CD4-positive, alpha-beta T cell treated with Interferon alpha-2 for 1 hour (primary cell): ENCODE data around the gene EPS8L2.

Experiments
- DNase-seq, 2 donors: peaks; one replicate each; pipeline ENCODE4 v3.0.0-alpha.2; 2020 to 2022

Gene EPS8L2

DNA sequence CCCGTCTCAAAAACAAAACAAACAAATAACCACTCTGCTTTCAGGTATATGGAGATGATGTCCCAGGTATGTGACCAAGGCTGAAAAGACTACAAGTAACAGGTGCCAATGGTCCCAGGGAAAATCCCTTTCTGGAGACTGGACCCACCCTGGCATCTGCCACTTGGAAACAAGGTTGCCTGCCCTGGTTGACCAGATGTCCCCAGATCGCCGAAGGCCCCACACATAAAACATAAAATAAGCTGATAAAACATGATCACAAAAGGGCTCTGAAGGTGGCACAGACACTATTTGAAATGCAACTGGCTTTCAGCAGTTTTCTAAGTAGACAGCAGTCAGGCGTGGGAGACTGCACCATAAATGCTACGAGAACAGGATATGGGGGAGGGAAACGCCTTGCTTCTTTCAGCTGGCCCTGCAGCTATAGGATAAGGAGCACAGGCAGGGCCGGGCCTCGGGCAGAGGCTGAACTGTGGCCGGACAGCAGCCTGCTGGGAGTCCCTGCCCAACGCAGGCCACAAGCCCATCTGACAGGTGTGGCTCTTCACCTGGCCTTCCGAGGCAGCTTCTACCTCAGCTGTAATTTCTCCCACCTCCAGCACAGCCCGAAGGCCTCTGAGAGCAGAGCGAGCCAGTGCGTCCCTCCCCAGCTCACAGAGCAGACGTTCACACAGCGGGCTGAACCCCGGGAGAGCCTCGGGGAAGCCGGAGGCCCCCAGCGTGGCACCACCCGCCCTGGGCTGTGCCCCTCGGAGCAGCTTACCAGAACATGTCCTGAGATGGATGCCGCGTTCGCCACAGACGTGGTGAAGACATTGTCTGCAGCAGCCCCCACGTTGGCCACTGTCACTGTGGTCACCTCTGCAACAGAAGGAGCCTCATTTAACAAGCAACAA, 15.0 kb upstream of the EPS8L2 start:
- no peak for DNase-seq

DNA sequence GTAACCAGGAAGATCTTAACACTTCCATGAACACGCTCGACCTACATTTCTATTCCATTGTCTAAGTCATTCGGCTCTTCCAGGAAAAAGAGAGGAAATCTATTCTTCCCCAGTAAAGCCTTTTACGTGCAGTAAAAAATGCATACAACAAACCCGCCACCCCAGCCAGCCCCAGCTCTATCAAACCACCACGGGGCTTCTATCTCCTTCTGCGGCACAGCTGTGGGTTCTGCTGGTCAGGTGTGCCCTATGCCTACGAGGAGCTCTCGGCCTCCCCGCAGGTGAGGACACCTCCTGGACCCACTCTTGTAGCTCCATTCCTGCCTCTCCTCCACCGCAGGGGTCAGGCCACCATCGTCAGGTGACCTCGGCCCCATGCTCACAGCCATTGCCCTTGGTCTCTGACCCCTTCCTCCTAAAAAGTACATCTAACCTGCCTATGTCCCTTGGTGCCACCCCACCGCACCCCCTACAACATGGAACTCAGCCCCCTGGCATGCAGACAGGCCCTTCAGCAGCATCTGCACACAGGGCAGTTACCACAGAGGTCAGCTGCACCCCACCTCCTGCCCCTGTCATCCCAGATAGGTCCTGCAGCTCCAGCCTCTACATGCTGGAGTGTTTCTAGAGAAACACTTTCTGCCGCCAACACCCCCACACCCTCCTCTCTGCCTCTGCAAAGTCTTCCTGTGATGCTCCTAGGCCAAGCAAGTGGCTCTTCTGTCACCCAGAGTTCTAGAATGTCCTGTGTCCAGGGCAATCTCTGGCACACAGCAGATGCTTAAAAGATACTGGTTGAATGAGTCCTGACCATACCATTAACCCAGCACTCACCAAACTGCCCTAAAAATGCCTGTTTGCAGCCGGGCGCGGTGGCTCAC, 14.1 kb upstream of the EPS8L2 start:
- no peak for DNase-seq

DNA sequence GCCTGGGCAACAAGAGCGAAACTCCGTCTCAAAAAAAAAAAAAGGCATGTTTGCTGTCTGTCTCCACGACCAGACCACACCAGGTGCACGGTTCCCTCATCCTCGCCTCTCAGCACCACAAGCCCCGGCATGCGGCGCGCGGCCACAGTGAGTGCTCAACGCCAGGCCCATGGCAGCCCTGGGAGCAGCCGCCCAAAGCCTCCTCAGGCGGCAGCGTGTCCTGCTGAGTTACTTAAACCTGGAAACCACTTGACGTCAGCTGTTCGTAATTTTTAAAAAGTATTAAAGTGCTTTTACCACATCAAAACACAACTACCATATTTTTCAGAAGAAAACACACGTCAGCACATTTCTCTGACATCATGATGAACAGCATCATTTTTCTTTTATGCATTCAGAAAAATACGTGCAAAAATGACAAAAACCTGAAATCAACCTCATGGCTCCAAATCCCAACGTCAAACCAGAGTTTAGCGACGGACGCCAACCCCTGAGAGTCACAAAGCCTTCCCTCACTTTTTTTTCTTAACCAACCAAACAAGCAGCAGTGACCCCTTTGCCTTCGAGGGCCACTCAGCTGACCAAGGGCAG, 13.1 kb upstream of the EPS8L2 start:
- DNase-seq: peak; percentile 18 to 77

DNA sequence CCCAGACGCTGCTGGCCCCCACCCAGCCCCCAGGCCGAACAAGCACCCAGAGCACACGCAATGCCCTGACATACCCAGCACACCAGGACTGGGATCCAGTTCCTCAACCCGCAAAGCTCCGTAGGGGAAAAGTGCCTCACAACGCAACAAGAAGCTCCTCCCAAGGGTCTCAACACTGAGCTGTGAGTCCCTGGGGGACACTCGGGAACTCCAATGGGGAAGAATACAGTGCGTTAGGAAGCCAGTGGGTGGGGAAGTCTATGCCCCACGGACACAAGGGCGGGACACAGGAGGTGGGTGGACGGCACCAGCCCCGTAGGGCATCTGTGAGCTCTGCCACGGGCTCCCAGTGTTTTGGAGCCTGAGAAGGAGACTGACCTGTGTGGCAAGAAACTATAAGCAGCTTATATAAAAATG, 12.6 kb upstream of the EPS8L2 start:
- no peak for DNase-seq

DNA sequence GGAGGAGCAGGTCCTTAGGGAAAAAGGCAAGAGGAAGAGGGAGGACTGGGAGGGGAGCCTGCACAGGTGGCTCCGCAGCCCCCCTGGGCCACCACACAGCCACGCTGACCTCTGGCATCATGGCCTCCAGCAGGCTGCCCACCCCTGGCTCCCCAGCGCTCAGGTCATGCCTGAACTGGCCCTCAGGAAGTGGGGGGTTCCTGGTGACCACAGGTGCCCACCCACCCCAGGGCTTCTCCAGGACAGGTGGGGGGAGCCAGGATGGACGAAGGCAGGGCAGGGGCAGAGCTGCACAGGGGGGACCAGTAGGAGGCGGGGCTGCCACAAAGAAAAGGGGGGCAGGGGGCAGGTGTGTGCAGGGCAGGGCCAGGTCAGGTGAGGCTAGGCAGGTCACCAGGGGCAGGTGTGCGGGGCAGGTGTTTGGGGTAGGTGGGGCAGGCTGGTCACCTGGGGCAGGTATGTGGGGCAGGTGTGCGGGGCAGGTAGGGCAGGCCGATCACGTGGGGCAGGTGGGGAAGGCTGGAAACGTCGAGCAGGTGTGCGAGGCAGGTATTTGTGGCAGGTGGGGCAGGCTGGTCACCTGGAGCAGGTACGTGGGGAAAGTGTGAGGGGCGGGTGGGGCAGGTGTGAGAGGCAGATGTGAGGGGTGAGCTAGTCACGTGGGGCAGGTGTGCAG, 12.0 kb upstream of the EPS8L2 start:
- DNase-seq: no peak

DNA sequence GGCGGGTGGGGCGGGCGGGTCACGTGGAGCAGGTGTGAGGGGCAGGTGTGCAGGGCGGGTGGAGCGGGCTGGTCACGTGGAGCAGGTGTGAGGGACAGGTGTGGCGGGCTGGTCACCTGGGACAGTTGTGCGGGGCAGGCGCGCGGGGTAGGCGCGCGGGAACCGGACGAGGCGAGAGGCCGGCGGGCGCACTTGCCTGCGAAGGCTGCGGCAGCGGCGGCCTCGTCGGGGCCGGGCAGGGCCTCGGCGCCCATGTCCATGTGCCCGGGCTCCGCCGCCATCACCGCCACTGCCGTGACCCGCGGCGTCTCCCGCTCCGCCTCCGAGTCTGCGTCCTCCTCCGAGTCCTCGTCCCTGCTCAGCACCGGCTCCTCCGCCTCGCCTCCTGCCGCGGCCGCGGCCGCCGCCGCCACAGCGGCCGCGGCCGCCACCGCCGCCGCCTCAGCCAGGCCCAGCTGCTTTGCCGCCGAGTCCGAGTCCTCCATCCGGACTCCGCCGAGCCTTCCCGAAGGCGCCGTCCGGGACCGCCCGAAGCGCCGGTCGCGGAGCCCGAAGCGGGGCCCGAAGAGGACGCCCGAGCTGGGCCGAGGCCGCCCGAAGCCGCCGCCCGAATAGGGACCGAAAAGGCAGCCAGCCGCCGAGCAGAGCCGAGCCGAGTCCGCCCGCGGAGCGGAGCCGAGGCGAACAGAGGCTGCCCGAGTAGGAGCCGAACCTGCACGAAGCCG, 11.3 kb upstream of the EPS8L2 start, which contains the start of gene DEAF1:
Gene DEAF1, minus strand, starts transcription at position 660 of the 725 bp plus-strand sequence. Its CDS starts 175 bp downstream, at position 485.
- DNase-seq: peak; percentile 99

DNA sequence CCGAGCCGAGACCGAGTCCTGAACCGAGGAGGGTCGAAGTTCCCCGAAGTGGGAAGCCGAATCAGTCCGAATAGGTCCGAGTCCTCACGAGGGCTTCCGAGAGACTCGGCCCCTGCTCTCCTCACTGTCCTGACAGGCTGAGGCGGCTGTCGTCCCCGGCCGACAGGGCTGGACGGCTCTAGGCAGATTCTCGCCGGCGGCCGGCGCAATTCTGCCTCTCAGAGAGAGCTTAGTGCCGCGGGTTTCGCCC, 10.8 kb upstream of the EPS8L2 start:
- no peak for DNase-seq

DNA sequence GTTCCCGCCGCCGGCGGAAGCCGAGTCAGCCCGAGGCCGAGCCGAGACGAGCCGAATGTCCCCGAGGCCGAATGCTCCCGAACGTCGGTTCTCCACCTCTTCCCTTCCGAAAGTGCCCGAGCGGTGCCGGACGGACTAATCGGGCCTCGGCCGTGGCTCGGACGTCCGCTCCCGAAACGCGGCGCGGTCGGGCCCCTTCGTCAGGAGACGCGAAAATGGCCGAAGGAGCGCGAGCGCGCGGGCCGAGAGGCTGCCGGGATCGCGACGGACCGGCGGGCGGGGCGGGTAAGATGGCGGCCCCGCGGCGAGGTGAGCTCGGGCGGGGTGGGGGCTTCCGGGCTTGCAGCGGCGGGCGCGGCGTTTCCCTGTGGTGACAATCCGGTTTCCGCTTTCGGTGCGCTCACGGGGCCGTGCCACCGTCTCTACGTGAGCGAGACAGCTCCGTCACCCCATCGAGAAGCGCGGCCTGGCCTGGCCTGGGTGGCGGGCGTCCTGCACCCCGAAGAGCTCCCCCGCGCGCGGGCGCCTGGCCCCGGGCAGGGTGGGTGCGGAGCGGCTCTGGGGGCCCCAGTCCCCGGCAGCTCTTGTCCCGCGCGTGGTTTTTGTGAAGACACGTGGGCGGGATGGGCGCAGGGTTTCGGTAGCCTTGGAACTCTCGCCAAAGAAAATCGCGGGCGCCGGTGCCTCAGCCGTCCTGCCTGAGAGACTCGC, 10.3 kb upstream of the EPS8L2 start, which contains the start of gene TMEM80:
Gene TMEM80, plus strand, starts transcription at position 279 of the 711 bp plus-strand sequence. Its CDS starts 12 bp downstream, at position 291.
- peak; percentile 98 to 99 for DNase-seq

DNA sequence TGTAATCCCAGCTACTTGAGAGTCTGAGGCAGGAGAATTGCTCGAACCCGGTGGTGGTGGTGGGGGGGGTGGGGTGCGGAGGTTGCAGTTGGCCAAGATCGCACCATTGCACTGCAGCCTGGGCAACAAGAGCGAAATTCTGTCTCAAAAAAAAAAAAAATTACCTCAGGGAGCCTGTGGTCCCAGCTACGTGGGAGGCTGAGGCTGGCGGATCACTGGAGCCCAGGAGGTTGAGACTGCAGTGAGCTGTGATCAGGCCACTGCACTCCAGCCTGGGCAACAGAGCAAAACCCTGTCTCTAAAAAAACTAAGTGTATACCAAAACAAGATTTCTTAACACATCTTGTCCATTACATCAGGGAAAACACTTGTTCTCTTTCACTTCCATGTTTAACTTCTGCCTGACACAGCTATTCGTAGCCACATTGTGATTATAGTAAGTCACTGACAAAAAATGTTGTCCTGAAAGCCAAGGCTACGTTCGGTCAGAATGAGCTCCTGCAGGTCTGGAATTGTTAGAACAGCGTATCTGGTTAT, 9.0 kb upstream of the EPS8L2 start:
- DNase-seq: no peak

DNA sequence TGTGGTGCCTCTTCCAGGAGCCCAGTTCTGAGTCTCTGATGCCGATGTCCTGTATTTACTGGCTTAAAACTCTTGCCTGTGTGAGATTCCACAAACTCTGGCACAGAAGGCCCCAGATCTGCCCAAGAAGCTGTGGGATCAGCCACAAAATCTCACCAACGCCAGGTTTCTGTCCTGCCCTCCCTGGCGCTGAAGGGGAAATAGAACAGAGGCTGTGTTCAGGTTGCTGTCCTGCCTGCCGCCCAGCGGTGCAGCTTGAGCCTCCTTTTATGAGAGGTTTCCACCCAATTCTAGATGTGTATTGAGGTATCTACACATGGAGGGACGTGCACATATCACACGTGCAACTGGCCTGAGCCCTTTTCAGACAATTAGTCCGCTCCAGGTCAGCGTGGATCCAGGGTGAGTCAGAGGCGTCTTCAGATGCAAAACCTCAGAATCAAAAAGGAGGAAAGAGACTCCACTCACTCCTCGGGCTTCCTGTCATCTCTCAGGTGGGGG, 8.2 kb upstream of the EPS8L2 start:
- DNase-seq: no peak

DNA sequence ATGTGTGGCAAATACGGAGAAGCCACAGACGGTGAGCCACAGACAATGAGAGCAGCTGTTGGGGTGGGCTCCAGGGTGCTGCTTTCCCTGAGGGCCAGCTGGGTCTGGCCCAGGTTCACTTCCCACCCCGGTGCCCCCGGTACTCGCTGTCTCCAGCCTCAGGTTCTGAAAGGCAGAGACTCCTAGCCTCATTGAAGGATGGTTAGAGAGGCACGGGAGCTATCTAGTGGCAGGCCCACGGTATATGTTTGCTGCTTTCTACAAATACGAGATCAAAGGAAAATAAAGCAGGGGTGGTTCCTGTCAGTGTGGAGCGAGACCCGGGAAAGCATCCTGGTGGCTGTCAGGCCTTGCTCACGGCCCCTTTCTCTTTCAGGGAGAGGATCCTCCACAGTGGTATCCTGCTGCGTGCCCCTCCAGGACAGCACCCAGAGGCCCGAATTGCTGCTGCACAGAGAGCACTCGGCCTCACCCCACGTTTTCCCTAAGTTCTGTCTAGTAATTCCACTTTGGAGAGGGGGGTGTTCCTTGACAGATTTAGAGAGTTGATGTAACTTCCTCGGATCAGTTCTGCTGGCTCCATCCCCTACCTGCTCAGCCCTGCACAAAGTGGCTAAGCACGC, 7.4 kb upstream of the EPS8L2 start:
- no peak for DNase-seq

DNA sequence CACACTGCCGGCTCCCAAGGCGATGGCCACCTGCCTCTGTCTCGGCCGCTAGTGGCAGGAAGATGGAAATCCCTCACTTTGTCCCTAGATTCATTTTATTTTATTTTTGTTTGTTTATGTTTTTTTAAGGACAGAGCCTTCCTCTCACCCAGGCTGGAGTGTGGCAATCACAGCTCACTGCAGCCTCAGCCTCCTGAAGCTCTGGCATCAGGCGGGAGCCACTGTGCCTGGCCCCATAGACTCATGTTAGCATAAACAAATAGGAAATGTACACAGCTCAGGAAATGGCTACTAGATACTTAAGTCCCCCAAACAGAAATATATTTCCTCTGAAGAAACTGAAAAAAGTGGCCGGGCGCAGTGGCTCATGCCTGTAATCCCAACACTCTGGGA, 6.9 kb upstream of the EPS8L2 start:
- DNase-seq: no peak

DNA sequence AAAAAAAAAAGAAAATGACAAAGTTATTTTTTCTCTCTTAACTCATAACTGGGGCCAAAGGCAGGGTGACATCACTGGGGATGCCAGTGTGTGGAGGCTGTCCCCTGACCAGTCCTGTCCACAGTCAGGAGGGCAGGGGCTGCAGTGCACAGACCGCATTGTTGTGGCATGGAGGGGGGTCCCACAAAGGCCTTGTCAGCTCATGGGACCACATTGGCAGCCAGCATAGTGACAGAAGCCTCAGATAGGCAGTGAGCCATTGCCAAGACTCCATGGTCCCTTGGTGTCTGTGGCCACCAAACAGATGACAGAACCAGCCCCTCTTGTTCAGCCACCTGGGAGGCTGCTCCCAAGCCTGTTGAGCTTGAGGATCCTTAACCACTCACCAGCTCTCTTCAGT, 6.3 kb upstream of the EPS8L2 start:
- no peak for DNase-seq

DNA sequence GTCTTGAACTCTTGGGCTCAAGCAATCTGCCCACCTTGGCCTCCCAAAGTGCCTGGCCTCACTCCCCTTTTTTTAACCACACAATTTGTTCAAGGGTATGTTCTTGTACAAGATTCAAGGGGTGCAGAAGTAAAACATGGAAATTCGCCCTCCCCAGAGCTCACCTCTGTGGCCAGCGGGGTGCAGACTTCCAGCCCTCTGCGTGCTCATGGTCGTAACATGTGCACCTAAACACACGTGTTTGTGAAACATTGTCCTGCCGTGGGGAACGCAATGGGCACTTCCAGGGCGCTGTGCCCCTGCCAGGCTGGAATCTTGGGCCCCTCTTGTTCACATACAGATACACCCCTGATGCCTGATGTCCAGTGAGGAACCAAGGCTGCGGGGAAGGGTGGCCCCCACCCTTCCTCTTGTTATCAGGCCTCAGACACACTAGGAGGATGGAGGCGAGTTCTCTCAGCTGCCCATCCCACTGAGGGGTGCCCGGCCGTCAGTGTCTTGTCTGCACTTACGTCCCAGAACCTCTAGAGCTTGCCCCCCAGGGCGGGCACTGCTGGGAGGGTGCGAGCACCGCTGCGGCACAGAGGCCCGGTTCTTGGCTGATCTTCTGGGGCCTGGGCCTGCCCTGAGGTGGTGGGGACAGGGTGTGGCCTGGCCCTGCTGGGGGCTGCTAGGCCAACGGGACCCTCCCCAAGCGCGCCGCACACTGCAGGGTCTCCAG, 4.1 kb upstream of the EPS8L2 start:
- no peak for DNase-seq

DNA sequence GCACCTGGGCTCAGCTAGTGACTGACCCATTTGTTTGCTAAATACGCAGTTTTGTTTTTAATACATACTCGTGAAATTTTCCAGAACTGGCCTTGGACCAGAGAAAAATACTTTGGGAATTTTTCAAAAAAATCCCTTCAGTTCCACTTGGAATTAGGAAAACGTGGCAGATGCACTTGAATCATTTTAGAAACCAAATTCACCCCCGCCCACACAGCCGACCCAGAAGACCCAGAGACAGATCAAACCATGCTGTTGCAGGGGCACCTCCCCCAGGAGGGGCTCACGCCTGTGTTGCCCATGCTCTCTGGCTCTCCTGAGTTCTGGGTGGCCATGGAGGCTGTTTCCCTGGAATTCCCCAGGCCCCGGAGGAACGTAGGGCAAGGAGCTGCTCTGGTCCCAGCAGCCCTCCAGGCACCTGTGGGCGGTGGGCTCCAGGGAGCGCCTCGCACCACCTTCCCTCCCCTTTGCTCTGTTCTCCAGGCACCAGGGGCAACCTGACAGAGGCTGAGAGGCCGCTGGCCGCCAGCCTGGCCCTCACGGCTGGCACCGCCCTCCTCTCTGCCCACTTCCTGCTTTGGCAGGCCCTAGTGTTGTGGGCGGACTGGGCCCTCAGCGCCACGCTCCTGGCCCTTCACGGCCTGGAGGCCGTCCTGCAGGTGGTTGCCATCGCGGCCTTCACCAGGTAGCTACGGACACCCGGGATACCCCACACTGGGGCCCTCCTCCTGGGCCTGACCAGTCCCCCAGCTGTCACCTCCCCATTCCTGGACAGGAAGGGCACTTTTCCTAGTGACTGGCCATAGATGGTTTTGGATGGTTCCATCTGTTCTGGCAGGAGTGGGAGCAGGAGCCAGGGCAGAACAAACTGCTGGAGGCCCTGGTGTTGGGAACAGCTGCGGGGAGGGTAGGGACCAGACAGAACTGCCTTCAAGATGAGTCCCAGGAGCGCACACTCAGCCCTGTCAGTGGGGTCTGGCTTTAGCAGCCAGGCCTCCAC, 3.3 kb upstream of the EPS8L2 start:
- DNase-seq: no peak

DNA sequence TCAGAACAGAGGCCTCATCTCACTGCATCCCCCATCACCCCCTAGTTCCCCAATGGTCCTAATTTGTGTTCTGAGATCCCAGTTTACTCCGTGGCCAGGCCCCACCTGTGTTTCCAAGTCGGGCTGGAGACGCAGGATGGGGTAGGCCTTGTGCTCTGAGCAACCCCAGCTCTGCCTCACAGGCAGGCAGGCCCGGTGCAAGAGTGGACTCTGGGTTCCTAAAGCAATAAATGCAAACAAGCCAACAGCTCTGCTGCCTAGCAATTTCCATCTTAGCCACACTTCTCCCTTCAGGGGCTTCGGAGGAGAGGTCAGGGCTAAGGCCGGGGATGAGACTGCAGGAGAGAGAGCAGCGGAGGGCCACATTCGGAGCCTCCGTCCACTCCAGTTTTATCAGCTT, 2.5 kb upstream of the EPS8L2 start:
- no peak for DNase-seq

DNA sequence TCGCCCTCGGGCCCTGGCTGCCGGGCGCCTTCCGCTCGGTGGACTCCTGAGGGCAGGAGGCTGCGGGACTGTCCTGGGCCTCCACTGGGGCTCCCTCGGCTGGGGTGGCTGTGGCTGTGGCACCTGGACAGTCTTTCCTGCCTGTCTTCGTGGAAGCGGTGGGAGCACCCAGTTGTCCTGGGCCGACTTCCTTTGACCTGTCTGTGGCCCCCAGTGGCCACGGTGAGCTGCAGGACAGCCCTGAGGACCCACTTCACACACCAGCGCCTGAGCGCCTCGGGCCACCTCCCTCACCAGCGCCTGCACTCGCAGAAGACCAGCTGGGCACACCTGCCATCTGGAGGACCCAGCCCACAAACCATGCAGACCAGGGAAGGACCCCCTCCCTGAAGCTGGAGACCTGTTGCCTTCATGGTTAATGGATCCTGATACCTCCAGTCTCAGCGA, 1.8 kb upstream of the EPS8L2 start:
- no peak for DNase-seq
